NK-92 (cell line): ENCODE data around the gene UBA1.

Source experiments
- DNase-seq: peaks from one replicate; lab custom pipeline; 2025; ENCODE audit not compliant: unreplicated experiment; lab: John Stamatoyannopoulos, UW

UBA1 gene

GRCh38 chrX:47210661-47211425, 17.2 kb downstream of the UBA1 start:
- DNase-seq = no peak

- no peak for DNase-seq
Observed at GRCh38 chrX:47212381-47213293, 19.0 kb downstream of the UBA1 start.

DNA sequence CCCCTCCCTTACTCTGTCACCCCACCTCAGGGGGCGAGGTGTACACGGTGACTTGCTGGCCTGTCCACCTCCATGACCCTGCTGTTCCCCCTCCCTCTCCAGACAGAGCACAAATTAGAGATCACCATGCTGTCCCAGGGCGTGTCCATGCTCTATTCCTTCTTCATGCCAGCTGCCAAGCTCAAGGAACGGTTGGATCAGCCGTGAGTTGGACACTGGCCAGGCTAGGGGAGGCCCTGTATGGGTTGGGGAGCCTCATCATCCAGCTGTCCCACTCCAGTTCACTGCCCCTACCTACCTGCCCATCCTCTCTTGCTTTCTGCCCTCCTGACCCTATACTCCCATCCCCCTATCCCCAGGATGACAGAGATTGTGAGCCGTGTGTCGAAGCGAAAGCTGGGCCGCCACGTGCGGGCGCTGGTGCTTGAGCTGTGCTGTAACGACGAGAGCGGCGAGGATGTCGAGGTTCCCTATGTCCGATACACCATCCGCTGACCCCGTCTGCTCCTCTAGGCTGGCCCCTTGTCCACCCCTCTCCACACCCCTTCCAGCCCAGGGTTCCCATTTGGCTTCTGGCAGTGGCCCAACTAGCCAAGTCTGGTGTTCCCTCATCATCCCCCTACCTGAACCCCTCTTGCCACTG, 20.9 kb downstream of the UBA1 start:
- no peak for DNase-seq

DNA sequence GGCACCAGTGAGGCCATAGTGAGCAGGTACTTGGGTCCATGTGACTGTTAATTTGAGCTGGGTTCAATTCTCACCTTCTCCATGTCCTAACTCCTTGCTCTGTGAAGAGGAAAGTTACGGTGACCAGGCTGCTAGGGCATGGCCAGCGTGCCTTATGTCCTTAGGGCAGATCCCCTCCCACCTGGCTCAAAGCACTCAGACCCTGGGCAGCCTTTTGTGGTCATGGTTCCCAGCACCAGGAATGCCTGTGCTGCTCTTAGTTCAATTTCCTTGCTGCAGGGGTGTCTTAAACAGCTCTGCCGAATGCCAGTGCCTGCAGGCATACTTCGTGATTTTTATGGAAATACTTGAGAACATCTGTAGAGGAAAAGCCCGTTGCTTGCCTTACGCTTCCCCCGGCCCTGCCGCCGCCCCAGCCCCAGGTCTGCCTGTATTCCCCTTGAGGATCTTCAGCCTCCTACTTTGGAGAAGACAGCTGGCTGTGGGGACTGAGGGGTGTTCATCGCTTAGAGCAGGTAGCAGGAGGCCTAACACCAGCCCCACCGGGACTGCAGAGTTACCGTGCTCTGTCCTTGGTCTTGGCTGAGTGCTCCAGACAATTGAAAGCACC, 21.8 kb downstream of the UBA1 start:
- no peak for DNase-seq

DNA sequence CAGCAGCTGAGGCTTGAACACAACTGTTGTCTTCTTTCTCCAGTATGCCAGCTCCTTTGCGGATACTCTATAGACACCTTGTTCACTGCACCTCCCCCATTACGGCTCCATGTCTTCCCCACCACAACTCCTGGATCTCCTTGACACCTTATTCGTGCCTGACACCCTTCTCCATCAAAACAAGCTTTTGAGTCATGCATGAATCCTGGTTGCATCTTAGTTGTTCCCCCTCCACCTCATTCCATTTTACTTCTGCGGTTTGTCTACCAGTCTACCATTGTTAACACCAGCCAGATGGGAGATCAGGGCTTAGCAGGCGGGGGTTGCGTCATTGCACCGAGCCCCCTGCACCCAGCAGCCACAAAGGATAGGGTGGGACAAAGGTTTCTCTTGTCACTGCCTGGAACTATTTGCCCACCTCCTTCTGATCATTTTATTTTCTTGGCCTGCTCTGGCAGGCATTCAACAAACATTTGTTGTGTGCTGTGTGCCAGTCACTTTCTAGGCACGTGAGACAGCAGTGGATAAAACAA, 22.8 kb downstream of the UBA1 start:
- no peak for DNase-seq

GRCh38 chrX:47217121-47217851, 23.7 kb downstream of the UBA1 start:
- DNase-seq = no peak

DNA sequence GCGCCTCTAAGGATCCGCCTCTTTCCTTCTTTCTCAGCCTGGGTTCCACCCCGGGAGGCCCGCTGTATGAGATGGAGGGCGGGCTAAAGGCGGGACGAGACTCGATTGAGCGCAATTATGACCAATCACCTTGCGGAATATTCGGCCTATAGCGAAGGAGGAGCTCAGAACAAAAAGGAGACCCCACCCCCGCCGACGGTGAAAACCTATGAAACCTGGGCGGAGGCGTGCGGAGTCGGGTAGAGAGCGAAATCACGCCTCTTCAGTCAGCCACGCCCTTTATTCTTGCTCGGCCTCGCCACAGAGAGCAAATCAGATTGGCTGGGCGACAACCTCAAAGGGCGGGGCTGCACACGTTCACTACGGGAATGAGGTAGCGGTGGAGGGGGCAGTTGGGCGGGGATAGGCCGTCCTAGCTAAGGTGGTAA, 24.2 kb downstream of the UBA1 start:
- DNase-seq = peak; percentile 78

DNA sequence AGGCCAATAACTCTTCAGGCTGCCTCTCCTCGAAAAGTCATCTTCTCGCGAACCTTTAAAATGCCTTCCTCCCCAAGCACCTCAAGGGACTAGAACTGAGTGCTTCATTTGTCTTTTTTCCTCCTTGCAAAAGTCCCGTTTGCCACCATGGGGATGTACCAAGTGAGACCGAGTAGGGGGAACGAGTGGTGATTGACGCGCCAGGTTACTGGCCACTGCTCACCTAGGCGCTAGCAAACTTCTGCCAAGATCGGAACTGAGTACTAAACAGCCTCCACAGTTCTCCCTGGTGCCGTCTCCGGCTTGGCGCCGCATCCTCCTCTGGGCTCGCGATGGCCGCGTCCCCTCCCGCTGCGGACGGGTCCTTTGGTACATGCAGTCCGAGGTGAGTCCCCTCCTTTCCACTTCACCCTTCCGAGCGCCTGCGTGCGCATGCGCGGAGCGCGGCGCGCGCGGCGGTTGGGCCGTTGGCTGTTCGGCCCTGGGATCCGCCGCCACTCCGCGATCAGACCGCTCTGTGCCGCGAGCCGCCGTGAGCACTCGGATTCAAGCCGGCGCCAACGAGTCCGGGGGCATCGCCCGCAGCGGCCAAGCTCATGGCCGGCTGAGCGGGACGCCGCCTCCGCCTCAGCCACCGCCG, 24.8 kb downstream of the UBA1 start, which contains the start of gene CDK16:
Gene CDK16, plus strand, starts transcription at position 402 of the 640 bp plus-strand sequence. CDS start 4,877 bp downstream, outside the sequence.
- no peak for DNase-seq

GRCh38 chrX:47218920-47219815, 25.5 kb downstream of the UBA1 start:
- DNase-seq = no peak

DNA sequence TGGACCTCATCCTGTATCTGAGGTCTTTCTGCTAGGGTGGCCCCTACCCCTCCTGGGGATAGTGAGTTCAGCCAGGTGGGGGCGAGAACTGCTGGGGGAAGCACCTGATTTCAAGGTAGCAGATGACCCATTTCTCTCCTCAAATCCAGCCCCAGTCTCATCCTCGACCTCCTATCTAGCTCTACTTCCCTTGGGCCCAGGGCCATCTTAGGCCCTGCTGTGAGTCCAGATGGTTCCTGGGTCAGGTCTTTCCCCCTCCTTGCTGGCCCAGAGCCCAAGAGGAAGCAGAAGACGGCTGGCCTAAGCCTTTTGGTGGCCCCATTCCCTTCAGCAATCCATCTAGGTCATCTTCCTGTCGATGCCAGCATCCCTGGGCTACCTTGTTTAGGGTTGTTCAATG, 28.1 kb downstream of the UBA1 start:
- no peak for DNase-seq

GRCh38 chrX:47222751-47223350, 29.2 kb downstream of the UBA1 start:
- no peak for DNase-seq

GRCh38 chrX:47223476-47224250, 30.0 kb downstream of the UBA1 start:
- no peak for DNase-seq

GRCh38 chrX:47224266-47224895, 30.8 kb downstream of the UBA1 start:
- no peak for DNase-seq

DNA sequence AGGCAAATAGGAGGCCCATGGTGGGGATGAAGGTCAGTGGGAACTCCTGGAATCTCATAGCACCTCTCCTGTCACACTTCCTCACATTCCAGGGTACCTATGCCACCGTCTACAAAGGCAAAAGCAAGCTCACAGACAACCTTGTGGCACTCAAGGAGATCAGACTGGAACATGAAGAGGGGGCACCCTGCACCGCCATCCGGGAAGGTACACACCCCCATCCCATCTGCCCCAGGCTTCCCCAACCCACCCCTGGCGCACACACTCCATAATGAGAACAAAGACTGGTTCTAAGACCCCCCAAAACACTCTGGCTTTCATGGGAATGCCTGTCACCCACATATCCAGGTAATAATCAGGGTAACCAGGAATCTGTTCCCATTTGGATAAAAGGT, 31.3 kb downstream of the UBA1 start:
- DNase-seq = no peak

- no peak for DNase-seq
Observed at GRCh38 chrX:47226071-47226470, 32.4 kb downstream of the UBA1 start.

- DNase-seq = no peak
Observed at GRCh38 chrX:47226531-47227333, 33.1 kb downstream of the UBA1 start.

GRCh38 chrX:47227334-47227583, 33.6 kb downstream of the UBA1 start:
- no peak for DNase-seq
